Inflammatory macrophage treated with lipopolysaccharide for 4 hours (primary cell): ENCODE measurements around the gene STKLD1.

Experiments
- DNase-seq: peaks from one replicate; pipeline ENCODE4 v3.0.0-alpha.2; 2020

STKLD1 gene

DNA sequence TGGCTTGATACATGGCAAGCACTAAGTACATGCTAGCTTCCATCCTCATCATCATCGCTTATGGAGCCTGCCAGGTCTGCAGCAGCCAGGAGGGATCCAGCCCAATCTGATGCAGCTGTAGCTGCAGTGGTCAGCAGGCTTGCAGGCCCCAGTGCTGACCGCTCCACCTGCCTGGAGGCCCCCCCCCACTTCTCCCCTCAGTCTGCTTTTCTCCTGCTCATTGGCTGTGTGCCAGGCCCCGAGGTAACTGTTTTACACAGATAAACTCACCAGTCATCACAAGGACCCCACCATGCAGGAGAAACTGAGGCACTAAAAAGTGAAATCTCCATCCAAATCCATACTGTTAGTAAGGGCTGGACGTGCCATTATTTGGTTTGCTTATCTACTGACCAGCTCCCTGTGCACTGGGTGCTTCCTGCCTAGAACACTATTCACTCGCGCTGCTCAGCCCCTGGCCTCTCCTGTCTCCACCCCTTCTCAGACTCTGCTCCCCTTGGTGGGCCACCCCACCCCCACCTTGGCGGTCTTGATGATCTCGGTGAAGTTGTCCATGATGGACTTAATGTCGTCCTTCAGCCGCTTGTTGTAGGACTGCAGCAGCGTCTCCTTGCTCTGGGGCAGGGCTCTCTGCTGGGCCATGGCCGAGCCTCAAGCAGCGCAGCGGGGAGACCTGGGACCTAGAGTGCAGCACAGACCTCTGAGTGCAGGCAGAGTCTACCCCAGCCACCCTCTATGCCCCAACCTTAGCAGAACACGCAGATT, 30.0 kb upstream of the STKLD1 start:
- no peak for DNase-seq

GRCh38 chr9:133347515-133347984, 28.6 kb upstream of the STKLD1 start:
- DNase-seq: peak; percentile 18

DNA sequence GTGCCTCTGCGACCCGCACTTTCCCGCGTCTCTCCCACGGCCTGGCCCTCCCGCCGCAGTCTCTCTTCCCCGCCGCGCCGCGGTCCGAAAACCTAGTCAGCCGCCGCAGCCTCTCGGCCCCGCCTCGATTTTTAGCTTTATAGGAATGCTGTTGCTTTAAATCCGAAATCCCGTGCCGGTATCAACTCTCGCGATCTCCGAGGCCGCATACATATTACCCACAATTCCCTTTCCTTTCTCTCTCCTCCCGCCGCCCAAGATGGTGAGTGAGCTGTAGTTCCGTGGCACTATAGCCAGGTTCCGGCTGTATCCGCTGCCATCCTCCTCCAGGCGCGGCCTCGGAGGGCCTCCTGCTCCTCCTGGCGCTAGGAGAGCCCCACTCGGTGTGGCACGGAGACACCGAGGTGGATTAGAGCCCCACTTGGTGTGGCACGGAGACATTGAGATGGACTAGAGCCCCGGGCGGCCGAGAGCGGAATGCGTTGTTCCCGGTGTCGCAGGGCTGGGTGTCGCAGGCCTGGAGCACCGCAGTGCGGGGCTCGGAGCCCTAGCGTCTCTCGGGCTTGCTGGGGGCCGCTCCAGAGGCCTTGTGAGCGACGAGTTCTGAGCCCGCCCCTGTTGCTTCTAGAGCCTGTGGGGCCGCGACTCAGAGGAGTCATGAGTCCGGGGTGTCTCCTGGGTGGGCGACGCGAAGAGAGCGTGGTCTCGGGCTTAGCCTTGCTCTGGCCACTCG, 28.0 kb upstream of the STKLD1 start, which contains the start of the genes MED22 and RPL7A:
Gene MED22, minus strand, starts transcription at position 147 of the 733 bp plus-strand sequence. CDS start 1,469 bp downstream, outside the sequence.
Gene RPL7A, plus strand, starts transcription at position 234 of the 733 bp plus-strand sequence. Its CDS starts 26 bp downstream, at position 260.
- DNase-seq: peak; percentile 98

DNA sequence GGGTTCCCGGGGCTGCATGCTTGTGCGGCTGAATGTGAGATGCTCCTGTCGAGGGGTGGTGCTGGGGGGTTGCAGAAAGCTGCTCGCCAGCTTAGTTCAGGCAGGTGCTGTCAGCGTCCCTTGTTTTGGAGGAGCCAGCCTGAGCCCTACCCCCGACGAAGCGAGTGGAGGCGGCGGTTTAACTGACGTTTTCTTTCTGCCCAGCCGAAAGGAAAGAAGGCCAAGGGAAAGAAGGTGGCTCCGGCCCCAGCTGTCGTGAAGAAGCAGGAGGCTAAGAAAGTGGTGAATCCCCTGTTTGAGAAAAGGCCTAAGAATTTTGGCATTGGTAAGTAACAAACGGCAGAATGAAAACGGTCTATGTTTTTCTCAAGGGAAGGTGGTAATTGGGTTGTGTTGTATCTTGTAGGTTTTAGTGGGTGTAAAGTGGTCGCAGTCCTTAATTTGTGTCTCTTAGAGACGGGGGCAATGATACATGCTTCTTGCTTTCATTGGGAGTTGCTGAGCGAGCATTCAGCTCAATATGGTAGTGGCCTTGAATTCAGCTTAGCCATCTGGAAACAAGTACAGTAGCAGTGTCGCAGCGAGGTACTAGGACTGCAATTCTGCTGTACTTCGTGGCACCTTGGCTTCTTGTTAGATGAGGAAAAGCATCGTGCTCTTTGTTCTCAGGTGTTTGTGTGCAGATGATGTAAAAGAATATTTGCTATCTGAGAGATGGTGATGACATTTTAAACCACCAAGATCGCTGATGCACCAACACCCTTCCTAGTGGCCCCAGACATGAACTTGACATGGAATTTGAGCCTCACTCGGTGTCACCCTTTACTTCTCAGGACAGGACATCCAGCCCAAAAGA, 27.2 kb upstream of the STKLD1 start:
- no peak for DNase-seq

DNA sequence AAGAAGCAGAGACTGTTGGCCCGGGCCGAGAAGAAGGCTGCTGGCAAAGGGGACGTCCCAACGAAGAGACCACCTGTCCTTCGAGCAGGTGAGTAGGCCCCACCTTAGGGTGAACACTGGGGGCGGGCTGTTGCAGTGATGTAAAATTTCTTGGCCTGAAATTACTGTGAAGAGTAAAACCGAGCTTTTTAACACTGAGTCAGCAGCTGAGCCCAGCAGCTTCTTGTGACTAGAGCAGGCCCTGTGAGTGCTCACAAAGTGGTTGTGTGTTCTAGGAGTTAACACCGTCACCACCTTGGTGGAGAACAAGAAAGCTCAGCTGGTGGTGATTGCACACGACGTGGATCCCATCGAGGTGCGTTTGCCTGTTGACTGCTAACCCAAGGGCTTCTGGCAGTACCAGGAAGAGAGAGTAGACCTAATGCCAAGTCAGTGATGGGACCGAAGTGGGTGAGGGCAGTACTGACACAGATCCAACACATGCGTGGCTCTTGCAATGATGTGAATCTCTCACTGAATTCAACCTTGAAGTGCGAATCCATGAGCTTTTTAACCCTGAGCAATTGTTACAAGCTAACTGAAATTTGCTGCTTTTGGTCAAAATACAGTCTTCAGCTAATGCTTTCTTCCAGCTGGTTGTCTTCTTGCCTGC, 26.1 kb upstream of the STKLD1 start:
- no peak for DNase-seq

DNA sequence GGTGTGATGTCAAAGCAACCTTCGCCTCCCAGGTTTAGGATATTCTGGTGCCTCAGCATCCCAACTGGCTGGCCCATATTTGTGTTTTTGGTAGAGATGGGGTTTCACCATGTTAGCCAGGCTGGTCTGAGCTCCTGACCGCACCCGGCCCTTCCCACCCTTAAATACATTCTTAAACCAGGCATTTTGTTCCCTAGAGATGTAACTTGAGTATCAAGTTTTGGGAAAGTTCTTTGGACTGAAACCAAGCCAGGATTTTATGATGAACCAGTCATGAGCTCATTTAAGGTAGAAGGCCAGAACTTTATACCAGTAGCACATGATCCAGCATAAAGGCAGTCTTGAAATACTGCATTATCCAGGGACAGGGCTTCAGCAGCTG, 24.6 kb upstream of the STKLD1 start:
- no peak for DNase-seq

- peak; percentile 72 for DNase-seq
Observed at GRCh38 chr9:133351908-133352634, 24.1 kb upstream of the STKLD1 start.

DNA sequence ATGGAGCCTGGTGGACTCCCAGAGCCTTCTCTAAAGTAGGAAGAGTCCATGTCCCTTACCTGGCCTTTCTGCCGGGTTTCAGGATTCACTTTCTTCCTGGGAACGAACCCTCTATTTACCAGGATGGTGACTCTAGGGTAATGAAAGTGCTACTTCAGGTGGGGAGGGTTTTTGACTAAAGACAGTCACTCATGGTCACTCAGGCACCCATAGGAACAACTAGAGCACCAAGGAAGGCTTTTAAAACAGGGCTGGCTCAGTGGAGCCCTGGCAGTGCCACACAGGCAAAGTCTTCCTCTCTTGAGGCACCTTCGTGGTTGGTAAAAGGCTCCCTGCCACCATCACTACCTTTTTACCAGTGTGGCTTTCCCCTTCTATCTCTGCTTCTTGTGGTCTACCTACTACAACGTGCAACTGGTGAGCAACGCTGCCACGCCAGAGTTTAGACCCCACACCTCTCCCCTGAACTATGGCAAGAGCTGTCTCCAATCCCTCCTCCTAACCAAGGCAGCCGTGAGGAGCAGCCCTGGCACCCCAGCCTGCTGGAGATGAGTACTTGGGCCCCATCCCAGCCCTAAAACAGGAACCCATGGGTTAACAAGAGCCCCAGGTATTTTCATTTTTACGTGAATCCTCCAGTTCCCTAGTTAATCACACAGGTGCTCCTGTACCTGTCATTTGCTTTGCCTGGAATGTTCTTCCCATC, 23.4 kb upstream of the STKLD1 start:
- DNase-seq: no peak

DNA sequence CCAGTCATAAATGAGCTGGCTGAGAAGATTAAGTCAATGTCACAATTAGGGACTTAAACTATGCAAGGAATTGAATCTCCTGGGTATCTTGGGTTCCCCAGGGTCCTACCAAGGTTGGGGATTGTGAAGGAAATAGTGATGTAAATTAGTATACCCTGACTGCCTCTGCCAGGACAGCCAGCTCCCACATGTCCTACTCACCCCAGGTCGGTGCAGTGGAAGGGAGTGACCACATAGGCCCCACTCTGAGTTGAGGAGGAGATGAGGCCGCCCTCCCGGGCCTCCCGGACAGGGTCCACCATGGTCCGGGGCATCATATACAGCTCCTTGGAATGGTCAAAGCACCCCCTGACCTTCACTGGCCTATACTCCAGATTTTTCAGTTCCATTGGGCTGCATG, 22.6 kb upstream of the STKLD1 start:
- DNase-seq: no peak

- no peak for DNase-seq
Observed at GRCh38 chr9:133354766-133355165, 21.4 kb upstream of the STKLD1 start.

DNA sequence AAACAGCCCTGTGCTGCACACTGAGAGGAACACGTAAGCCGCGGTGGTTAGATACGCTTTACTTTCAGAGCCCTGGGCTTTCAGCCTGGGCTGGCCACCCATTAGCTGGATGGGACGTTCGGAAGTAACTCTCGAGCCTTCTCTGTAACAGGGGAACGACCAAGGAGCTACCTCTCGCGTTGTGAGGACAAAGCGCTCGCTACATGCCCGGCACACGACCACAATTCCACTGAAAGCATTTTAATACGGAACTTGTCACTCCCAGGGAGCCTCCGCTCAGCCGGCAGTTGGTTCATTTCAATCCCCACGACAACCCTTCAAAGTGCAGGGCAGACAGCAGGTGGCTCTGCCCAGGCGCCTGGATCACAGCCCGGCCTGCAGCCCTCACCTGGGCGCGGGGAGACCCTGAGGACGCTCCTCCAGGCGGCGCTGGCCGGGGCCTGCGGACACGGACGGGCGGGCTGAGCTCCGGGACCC, 20.2 kb upstream of the STKLD1 start:
- no peak for DNase-seq

DNA sequence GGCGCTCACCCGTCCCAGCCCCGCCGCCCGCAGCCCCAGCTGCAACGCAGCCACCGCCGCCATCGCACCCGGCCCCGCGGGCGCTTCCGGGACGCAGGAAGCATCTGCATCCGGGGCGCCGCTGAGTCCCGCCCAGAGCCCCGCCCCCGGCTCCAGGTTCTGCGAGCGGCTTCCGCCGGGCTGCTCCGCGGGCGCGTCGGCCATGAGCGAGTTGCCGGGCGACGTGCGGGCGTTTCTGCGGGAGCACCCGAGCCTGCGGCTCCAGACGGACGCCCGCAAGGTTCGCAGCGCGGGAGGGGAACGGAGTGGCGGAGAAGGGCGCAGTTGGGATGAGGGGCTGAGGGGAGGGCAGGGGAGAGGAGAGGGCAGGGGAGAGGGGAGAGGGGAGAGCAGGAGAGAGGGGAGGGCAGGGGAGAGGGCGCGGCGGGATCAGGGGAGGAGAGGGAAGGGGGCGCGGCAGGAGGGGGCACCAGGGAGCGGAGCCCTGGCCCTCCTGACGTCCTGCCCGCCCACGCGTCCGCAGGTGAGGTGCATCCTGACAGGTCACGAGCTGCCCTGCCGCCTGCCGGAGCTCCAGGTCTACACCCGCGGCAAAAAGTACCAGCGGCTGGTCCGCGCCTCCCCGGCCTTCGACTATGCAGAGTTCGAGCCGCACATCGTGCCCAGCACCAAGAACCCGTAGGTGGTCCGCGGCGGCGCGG, 19.6 kb upstream of the STKLD1 start, which contains the start of the genes SURF1 and SURF2:
Gene SURF1, minus strand, starts transcription at position 97 of the 701 bp plus-strand sequence. Its CDS starts 34 bp downstream, at position 63.
Gene SURF2, plus strand, starts transcription at position 160 of the 701 bp plus-strand sequence. Its CDS starts 43 bp downstream, at position 203.
- DNase-seq: peak; percentile 88

DNA sequence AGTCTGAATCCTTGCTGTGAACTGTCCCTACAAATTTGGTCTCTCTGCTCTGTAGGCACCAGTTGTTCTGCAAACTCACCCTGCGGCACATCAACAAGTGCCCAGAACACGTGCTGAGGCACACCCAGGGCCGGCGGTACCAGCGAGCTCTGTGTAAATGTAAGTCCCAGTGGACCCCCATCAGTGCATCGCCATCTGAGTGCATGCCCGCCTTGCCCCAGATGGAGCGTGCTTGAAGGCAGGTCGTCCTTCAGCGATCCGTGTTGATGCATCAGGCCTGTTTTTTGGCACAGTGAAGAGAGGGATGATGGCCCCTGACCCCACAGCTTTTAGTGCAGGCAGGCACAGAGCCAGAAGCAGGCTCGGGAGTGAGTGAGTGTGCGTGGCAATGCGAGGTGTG, 18.5 kb upstream of the STKLD1 start:
- no peak for DNase-seq

DNA sequence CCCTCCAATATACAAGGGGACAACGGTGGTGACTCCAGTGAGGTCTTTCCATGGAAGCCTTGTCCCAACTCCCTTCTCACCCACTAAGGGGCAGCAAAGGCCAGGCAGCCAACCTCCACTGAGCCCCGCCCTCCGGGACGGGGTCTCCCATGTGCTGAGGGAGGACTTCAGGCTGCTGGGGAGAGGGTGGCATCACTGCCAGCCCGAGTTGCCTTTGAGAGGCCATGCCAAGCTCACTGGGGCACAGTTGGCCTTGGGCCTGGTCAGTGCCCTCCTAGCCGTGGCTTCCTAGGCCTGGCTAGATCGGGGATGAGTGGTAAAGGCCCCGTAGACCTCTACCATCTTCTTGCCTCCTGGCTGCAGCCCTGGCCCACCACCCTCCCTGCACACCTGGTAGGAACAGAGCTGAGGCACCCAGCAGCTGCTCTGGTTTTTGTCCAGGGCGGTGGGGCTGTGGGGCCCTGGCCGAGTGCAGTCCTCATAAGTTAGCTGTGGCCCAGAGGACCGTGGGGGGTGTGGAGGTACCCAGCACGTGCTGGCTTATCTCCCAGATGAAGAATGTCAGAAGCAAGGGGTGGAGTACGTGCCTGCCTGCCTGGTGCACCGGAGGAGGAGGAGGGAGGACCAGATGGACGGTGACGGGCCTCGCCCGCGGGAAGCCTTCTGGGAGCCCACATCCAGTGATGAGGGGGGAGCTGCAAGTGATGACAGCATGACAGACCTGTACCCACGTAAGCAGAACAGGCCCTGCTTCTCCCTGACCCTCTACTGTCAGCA, 16.6 kb upstream of the STKLD1 start:
- DNase-seq: no peak

DNA sequence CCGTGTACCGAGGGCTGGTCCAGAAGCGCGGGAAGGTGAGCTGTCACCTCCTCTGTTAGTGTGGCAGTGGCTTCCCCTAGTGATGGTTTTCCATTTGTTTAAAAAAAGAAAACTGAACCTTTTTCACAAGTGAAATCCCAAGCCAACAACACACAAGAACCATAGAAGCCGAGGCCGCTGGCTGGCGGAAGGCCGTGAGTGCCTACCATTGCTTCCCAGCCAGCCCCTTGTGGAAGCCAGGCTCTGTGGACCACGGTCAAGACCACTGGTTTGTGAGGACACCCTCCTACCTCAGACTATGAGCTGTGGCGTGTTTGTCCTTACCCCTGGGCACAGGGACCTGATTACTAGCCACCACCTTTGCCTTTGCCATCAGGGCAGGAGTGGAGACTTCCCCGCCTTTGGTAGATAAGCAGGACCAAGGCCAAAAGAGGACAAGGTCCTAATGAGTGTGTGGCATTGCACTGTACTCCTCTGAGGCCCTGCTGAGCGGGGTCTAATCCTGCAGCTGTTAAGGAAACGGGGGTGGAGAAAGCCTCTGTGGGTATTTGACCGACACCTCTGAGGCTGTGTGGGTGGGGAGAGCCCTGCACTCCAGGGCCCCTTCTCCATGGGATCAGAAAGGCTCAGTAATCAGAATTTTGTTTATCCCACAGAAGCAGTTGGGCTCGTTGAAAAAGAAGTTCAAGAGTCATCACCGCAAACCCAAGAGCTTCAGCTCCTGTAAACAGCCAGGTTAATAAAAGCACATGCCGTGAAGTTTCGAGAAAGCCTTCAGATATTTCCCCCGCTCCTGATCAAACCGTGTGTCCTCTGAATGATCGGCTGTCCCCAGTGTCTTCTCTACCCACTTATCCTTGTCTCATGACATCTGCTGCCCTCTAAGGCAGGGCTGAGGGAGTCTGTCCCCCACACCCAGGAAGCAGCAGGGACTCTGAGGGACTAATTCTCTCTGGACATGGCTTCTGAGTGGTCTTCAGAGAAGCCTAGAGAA, 15.5 kb upstream of the STKLD1 start:
- DNase-seq: no peak

DNA sequence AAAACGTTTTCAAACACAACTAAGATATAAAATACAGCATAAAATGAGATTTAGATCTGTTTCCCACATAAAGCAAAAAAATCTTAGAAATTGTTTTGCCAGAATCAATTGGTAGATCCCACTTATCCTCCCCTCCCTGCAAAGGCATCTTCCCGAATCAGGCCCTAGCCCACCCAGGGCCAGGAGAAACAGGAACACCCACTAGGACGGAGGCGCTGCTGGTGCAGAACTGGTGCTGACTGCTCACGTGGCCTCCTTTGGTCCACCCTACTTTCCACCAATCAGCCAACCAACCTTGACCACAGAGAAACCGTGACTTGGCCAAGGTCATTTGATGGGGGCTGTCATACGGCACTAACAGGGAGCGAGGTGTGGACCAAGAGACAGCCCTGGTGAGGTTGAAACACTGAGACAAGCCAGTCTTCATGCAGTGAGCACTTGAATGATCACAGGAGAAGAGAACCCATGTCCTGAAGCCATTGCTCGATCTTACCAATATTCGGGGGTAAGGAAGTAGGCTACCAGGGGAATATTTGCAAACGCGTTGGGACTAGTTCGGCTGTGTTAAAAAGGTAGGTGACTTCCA, 14.6 kb upstream of the STKLD1 start:
- no peak for DNase-seq

DNA sequence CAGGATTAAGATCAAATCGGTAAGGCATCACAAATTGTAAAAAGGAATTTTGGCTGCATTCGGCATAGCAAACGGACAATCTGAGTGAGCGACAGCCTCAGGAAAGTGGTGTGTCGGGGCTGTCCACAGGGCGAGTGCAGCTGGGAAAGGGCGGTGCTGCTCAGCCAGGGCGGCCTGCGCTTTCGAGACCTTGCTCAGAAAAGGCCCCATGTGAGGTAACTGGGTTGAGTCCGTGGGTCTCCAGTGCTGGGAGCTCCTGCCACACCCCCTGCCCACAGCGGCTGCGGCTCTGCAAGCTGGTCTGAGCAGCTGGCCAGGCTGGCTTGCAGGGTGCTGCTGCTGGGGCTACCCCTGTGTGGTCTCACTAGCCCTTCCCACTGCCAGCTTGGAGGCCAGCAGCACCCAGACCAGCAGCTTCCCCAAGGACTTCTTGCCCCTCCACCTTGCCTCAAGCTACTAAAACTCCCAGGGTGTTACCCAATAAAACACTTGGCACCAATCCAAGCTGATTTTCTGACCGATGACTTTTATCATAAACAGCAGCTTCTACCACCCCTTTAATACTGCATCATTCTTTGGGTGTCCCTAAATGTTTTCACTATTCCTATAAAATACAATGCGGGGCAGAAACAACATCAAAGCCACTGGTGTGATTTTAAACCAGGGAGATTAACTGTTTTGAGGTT, 13.7 kb upstream of the STKLD1 start:
- DNase-seq: no peak
